Chondrocyte (in vitro differentiated cells): Measurements from ENCODE around the gene ABLIM3. TPM values are rescaled to one million over a fixed set of nuclear protein-coding genes. Genes with fewer than 3 reads are reported as not detected.

Source experiments
- DNase-seq: peaks from one replicate; pipeline ENCODE4 v3.0.0; 2021; ENCODE audit warnings: mixed read lengths, low spot score
- H3K27ac Mint-ChIP-seq: one replicate; pipeline ENCODE4 v1.8.0; 2021; ENCODE audit warnings: mild to moderate bottlenecking, moderate library complexity, mixed read lengths; ENCODE audit not compliant: unreplicated experiment
- H3K27me3 Mint-ChIP-seq: 2 replicates; pipeline ENCODE4 v1.8.0; 2021; ENCODE audit warnings: low read depth, mixed read lengths
- H3K36me3 Mint-ChIP-seq: 2 replicates; pipeline ENCODE4 v1.8.0; 2021; ENCODE audit warnings: low read depth, mixed read lengths
- H3K4me1 Mint-ChIP-seq: 2 replicates; pipeline ENCODE4 v1.8.0; 2021; ENCODE audit warnings: low read depth, mild to moderate bottlenecking, mixed read lengths
- H3K4me3 Mint-ChIP-seq: one replicate; pipeline ENCODE4 v1.8.0; 2021; ENCODE audit warnings: mild to moderate bottlenecking, moderate library complexity, mixed read lengths; ENCODE audit not compliant: unreplicated experiment
- H3K9me3 Mint-ChIP-seq: 2 replicates; pipeline ENCODE4 v1.8.0; 2021; ENCODE audit warnings: low read depth, mixed read lengths
- total RNA-seq: library from RNA; stranded (reverse); gene quantifications from 3 replicates; pipeline ENCODE4 v1.2.1, GENCODE V29; 2021
- TF ChIP-seq, protein P1 (sequence below): fragments of 200-600 bp; sonication (generic); IDR thresholded peaks from 2 replicates; pipeline ENCODE4 v1.5.0; 2021; ENCODE audit warnings: antibody characterized with exemption, mild to moderate bottlenecking, moderate library complexity

ABLIM3 gene
- total RNA-seq, 1 donor from 2014 or later, result 15.4 TPM

DNA sequence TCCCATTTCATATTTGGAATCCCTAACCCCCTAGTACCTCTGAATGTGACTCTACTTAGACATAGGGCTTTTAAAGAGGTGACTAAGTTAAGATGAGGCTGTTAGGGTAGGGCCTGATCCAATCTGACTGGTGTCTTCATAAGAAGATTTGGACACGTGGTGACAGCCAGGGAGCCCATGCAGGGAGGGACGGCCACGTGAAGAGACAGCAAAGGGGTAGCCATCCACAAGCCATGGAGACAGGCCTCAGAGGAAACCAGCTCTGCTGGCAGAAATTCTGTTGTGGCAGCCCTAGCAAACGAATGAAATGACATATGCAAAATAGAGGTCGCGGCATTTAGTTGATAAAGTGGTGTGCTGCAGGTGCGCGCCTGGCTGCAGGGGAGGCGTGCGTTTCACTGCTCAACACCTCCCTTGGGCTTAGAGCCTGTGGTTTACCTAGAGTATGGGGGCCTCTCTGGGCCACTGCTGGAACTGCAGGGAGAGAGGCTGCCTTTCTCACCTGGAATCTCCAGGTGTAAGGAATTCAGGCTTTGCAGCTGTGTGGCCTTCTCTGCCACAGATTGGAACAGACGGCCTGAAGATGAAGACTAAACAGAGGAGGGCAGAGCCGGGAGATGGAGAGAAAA is 123.3 kb downstream of the ABLIM3 start:
- H3K27ac Mint-ChIP-seq, result no peak overlapping the region
- peaks cover 26% of the 10 kb centered on the region for H3K27me3 Mint-ChIP-seq
- no peaks in the 10 kb centered on the region for H3K4me1 Mint-ChIP-seq
- peaks cover 4% of the 10 kb centered on the region for H3K36me3 Mint-ChIP-seq
- TF ChIP-seq, protein P1, sequence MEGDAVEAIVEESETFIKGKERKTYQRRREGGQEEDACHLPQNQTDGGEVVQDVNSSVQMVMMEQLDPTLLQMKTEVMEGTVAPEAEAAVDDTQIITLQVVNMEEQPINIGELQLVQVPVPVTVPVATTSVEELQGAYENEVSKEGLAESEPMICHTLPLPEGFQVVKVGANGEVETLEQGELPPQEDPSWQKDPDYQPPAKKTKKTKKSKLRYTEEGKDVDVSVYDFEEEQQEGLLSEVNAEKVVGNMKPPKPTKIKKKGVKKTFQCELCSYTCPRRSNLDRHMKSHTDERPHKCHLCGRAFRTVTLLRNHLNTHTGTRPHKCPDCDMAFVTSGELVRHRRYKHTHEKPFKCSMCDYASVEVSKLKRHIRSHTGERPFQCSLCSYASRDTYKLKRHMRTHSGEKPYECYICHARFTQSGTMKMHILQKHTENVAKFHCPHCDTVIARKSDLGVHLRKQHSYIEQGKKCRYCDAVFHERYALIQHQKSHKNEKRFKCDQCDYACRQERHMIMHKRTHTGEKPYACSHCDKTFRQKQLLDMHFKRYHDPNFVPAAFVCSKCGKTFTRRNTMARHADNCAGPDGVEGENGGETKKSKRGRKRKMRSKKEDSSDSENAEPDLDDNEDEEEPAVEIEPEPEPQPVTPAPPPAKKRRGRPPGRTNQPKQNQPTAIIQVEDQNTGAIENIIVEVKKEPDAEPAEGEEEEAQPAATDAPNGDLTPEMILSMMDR, result peak; percentile 43
- DNase-seq, result no peak
- peaks cover 13% of the 10 kb centered on the region for H3K9me3 Mint-ChIP-seq
- H3K4me3 Mint-ChIP-seq, result no peak overlapping the region

DNA sequence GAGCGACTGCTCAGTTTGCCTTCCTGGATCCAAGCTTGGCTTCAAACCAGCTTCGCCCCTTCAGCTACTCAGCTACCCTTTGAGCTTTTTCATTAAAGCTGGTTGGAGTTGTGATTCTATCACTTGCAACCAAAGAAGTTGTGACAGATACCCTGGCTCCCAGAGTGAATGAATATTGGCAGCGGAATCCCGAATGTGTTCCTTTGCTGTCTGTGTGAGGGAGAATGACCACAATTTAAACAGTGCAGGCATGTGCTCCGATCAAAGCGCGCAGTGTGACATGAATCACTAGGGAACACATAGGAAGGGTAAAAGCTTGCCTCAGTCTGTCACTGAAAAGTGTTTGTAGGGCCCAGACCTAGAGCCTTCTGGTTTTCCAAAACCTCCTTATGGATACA is 123.8 kb downstream of the ABLIM3 start:
- Mint-ChIP-seq H3K36me3 (peaks cover 4% of the 10 kb centered on the region), H3K4me1 (no peaks in the 10 kb centered on the region), H3K4me3 (no peak overlapping the region), H3K27ac (no peak overlapping the region), H3K27me3 (peaks cover 26% of the 10 kb centered on the region), H3K9me3 (peaks cover 13% of the 10 kb centered on the region)
- TF ChIP-seq, protein P1, result no peak
- DNase-seq, result no peak

DNA sequence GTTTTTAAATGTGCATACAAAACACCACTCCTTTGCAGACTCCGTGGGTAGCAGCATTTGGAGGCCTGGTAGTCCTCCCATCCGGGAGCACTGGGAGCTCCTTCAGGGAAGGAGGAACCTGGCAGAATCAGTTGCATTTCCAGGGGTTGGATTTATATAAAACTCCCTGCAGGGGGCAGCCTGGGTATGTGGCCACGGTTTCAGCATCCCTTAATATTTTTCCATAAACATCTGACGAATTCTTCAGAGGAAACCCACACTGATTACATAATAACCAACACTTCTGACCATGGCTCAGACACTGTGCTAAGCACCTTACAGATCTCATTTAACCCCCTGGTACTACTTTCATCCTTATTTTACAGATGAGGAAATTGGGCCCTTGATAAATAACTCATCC is 124.3 kb downstream of the ABLIM3 start:
- Mint-ChIP-seq H3K4me1 (no peaks in the 10 kb centered on the region), H3K9me3 (peaks cover 13% of the 10 kb centered on the region), H3K27me3 (peaks cover 26% of the 10 kb centered on the region), H3K27ac (no peak overlapping the region), H3K36me3 (peaks cover 4% of the 10 kb centered on the region), H3K4me3 (no peak overlapping the region)
- no peak for DNase-seq
- TF ChIP-seq, protein P1, result peak; percentile 75

DNA sequence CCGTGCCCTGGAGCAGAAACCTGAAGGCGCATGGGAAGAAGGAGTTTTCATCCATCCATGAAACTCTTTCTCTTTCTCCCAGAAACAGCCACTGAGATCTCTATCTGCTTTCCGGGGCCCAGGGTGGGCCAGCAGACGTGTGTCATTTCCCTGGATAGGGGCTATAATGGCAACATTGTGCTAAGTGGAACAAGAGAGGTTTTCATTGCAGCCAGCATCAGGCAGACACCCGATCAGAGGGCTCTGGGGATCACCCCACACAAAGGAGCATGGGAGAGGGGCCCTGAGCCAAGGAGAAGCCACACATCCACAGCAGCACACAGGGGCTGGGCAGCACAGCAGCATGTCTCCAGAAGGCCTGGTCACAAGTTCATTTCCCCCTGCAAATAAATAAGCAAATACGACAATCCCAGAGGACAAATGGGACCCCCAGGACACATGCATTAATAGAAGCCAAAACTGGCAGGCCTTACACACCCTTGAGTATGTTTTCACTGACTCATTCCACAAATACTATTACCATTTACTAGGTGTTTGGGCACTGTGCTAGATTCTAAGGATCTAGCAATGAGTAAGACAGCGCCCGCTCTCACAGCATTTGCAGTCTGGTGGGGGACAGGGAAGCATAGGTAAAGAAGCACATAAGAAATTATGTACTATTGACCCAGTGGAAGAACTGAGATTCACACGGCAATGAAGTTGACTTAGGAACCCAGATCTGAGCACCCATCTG is 126.1 kb downstream of the ABLIM3 start:
- H3K27ac Mint-ChIP-seq, result no peak overlapping the region
- peaks cover 9% of the 10 kb centered on the region for H3K4me1 Mint-ChIP-seq
- TF ChIP-seq, protein P1, result no peak
- H3K9me3 Mint-ChIP-seq, result peaks cover 13% of the 10 kb centered on the region
- peaks cover 4% of the 10 kb centered on the region for H3K36me3 Mint-ChIP-seq
- H3K27me3 Mint-ChIP-seq, result peaks cover 14% of the 10 kb centered on the region
- H3K4me3 Mint-ChIP-seq, result no peak overlapping the region
- DNase-seq, result no peak

DNA sequence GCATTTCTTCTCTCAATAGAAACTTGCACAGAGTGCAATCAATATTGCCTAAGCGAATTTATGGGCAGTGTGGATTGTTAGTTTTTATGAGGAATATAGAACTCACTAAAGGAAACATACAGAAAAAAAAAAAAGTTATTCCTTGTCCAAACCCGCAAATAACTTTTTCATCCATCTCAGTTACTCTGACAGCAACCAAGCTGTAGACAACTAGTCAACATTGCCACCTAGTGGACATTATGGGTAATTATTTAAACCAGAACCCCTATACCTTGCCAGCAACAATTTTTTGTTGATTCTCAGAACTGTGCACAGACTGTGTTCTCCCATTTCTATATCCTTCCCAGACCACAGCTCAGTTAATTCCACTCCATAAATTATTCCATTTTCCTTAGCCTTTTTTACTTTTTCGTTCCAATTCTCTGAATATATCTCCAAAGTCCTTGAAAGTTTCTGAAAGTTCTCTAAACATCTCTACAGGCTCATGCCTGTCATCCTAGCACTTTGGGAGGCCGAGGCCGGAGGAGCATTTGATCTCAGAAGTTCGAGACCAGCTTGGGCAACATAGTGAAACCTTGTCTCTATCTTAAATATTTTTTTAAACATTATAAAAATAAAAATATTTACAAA is 127.8 kb downstream of the ABLIM3 start:
- Mint-ChIP-seq H3K36me3 (peaks cover 4% of the 10 kb centered on the region), H3K9me3 (peaks cover 13% of the 10 kb centered on the region), H3K27ac (no peak overlapping the region), H3K4me3 (no peak overlapping the region), H3K4me1 (peaks cover 12% of the 10 kb centered on the region), H3K27me3 (peaks cover 8% of the 10 kb centered on the region)
- no peak for DNase-seq
- TF ChIP-seq, protein P1, result peak; percentile 90
